Myocyte (in vitro differentiated cells): ENCODE results near the gene KRTAP9-9. TPM values are rescaled to one million over a fixed set of nuclear protein-coding genes. Genes with fewer than 3 reads are reported as not detected.
"Not testable (repeated sequence)": the region's sequence is repeated elsewhere in the genome, so short reads cannot be mapped to it uniquely, and the experiment has no call there.

Experiments
- DNase-seq: peaks from one replicate; pipeline ENCODE4 v3.0.0-alpha.2; 2012; ENCODE audit warnings: low read depth
- polyA plus RNA-seq: library from polyadenylated mRNA; unstranded; fragments of >200 nt; gene quantifications from one replicate; pipeline ENCODE4 v1.2.1, GENCODE V29; 2012; ENCODE audit warnings: missing spikeins
- total RNA-seq: library from RNA; depleted of rRNA; stranded (reverse); fragments of >200 nt; gene quantifications from 2 replicates; pipeline ENCODE4 v1.2.3, GENCODE V29; 2014

Gene KRTAP9-9
- total RNA-seq: not detected in 2 replicates
- polyA plus RNA-seq: not detected

DNA sequence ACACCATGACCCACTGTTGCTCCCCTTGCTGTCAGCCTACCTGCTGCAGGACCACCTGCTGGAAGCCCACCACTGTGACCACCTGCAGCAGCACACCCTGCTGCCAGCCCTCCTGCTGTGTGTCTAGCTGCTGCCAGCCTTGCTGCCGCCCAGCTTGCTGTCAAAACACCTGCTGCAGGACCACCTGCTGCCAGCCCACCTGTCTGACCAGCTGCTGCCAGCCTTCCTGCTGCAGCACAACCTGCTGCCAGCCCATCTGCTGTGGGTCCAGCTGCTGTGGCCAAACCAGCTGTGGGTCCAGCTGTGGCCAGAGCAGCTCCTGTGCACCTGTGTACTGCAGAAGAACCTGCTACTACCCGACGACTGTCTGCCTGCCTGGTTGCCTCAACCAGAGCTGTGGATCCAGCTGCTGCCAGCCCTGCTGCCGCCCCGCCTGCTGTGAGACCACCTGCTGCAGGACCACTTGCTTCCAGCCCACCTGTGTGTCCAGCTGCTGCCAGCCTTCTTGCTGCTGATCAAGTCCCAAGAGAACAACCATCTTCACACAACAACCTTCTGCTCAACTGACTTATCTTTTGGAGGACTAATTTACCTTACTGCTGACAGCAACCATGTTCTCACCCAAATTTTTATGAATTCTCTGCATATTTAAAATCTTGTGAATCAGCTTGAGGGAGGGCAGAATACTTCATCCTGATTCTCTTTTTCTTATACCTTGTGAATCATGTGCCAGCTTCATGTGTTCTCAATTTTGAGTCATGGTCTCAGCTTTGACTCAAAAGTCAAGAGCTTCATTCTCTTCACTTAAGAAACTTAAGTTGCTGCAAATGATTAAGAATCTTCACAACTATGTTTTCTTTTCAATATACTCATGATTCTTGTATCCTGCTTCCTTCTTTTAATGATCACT lies at the start of gene KRTAP9-9:
Gene KRTAP9-9, plus strand, starts transcription at position 4 of the 910 bp plus-strand sequence.
- not testable (repeated sequence) for DNase-seq

- peak; percentile 56 for DNase-seq
Measured at GRCh38 chr17:41211845-41212466, 43.2 kb upstream of the KRTAP9-9 start.

DNA sequence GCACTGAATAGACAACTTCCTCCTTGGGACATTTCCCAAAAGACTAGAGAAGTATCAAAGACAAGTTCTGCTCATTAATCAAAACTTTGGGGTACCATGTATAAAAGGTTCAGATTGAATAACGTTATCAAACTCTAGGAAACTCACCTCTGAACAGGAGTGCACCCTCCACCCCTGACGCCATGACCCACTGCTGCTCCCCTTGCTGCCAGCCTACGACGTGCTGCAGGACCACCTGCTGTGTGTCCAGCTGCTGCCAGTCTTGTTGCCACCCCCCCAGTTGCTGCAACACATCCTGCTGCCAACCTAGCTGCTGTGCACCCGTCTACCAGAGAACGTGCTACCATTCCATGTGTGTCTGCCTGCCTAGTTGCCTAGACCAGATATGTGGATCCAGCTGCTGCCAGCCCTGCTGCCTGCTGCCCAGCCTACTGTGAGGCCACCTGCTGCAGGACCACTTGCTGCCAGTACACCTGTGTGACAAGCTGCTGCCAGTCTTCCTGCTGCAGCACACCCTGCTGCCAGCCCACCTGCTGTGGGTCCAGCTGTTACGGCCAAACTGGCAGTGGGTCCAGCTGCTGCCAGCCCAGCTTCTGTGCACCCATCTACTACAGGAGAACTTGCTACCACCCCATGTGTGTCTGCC lies 42.5 kb upstream of the KRTAP9-9 start:
- peak; percentile 31 for DNase-seq

GRCh38 chr17:41215681-41216080 lies 39.5 kb upstream of the KRTAP9-9 start:
- DNase-seq: no peak

GRCh38 chr17:41223821-41224220 lies 31.4 kb upstream of the KRTAP9-9 start:
- no peak for DNase-seq

GRCh38 chr17:41226051-41226450 lies 29.1 kb upstream of the KRTAP9-9 start:
- no peak for DNase-seq

DNA sequence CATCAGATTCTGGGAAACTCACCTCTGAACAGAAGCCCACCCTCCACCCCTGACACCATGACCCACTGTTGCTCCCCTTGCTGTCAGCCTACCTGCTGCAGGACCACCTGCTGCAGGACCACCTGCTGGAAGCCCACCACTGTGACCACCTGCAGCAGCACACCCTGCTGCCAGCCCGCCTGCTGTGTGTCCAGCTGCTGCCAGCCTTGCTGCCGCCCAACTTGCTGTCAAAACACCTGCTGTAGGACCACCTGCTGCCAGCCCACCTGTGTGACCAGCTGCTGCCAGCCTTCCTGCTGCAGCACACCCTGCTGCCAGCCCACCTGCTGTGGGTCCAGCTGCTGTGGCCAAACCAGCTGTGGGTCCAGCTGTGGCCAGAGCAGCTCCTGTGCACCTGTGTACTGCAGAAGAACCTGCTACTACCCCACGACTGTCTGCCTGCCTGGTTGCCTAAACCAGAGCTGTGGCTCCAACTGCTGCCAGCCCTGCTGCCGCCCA lies 28.5 kb upstream of the KRTAP9-9 start, which contains the start of gene KRTAP9-2:
Gene KRTAP9-2, plus strand, starts transcription at position 51 of the 498 bp plus-strand sequence. Its CDS starts 7 bp downstream, at position 58.
- DNase-seq: not testable (repeated sequence)

- DNase-seq: no peak
Measured at GRCh38 chr17:41230094-41230493, 25.1 kb upstream of the KRTAP9-9 start.

- DNase-seq: no peak
Measured at GRCh38 chr17:41231731-41232130, 23.5 kb upstream of the KRTAP9-9 start.

GRCh38 chr17:41232399-41233105 lies 22.6 kb upstream of the KRTAP9-9 start, which contains the start of gene KRTAP9-3:
TSS of gene KRTAP9-3 (plus strand) at chr17:41232449. CDS start at chr17:41232502, 53 bp downstream.
- peak; percentile 3 for DNase-seq

GRCh38 chr17:41237116-41237515 lies 18.1 kb upstream of the KRTAP9-9 start:
- DNase-seq: not testable (repeated sequence)

- DNase-seq: peak; percentile 8
Measured at GRCh38 chr17:41237949-41238437, 17.2 kb upstream of the KRTAP9-9 start, which contains the start of gene KRTAP9-8. TSS of gene KRTAP9-8 (plus strand) at chr17:41237999. CDS start at chr17:41238052, 53 bp downstream.

DNA sequence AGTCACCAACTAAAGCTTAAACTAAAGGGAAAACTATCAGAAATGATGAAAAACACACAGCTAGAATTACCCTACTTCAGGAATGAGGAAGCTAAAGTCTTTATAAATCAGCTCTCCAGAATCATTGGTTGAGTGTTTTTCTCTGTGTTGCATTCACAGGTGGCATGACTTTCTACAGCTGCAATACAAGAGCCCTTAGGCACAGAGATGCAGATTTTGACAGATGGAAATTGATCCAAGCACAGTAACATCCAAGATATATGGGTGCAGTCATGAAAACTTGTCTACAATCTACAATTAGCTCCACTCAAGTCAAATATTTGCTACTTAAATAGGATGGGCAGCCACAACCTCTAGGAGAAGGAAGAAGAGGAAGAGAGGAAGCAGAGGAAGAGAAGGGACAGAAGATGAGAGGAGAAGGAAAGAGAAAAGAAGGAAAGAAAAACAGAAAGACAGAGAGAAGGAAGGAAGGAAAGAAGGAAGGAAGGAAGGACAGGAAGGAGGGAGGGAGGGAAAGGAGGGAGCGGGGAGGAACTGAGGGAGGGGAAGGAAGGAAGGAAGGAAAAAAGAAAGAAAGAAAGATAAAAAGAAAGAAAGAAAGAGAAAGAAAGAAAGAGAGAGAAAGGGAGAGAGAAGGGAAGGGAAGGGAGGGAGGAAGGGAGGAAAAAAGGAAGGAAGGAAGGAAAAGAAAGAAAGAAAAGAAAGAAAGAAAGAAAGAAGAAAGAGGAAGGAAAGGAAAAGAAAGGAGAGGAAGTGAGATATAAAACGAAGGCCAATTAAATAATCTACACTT lies 8.0 kb upstream of the KRTAP9-9 start:
- DNase-seq: not testable (repeated sequence)

DNA sequence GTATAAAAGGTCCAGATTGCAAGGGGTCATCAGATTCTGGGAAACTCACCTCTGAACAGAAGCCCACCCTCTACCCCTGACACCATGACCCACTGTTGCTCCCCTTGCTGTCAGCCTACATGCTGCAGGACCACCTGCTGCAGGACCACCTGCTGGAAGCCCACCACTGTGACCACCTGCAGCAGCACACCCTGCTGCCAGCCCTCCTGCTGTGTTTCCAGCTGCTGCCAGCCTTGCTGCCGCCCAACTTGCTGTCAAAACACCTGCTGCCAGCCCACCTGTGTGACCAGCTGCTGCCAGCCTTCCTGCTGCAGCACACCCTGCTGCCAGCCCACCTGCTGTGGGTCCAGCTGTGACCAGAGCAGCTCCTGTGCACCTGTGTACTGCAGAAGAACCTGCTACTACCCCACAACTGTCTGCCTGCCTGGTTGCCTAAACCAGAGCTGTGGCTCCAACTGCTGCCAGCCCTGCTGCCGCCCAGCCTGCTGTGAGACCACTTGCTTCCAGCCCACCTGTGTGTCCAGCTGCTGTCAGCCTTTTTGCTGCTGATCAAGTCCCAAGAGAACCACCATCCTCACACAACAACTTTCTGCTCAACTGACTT lies 5.4 kb upstream of the KRTAP9-9 start, which contains the start of gene KRTAP9-4:
Gene KRTAP9-4, plus strand, starts transcription at position 51 of the 604 bp plus-strand sequence. Its CDS starts 34 bp downstream, at position 85.
- not testable (repeated sequence) for DNase-seq

- DNase-seq: no peak
Measured at GRCh38 chr17:41251261-41251660, 3.9 kb upstream of the KRTAP9-9 start.

DNA sequence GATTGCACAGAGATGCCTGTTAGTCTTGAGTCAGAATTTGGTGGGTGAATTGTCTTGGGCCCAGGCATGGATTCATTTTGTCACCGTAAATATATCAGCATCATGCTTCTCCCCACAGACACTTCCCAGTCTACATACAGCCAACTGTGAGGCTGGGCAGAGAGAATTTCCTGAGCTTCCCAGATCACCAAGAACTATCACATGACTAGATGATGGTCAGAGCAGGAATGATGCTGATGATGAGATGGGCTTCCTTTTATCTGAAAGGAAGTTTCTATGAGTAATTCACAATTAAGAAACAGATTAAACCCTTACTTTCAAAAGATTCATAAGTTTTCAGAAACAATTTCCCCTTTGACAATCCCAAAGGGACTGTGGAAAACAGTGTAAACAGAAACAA lies 323 bp upstream of the KRTAP9-9 start:
- no peak for DNase-seq

DNA sequence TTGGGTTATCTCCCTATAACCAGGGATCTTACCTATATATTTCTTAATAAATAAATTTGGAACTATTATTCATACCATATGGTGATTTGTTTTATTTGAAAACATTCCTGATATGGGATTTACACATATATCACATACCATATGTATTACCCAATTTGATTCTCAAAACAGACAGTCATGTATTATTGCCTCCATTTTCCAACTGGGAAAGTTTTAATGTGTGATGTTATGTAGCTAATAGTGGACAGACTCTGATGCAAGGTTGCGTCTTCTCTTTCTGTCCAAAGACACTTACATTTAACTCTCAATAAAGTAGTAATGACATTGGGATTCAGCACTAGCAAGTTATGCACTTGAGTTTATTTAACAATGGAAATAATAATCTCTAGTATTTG lies 1.1 kb downstream of the KRTAP9-9 start:
- DNase-seq: no peak

GRCh38 chr17:41258406-41258805 lies 3.2 kb downstream of the KRTAP9-9 start:
- no peak for DNase-seq

DNA sequence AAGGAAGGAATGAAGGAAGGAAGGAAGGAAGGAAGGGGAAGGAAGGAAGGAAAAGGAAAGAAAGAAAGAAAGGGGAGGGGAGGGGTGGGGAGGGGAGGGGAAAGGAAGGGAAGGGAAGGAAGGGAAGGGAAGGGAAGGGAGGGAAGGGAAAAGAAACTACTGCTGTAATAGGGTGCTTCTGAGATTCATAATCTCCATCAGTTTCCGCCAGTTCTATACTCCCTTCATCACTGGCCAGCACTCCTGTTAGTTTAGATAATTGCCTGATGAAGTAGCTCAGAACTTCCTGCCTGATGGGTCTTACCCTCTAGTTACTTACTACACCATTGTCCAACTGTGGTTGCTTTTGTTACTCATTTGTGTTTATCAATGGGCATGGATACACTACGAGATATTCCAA lies 8.0 kb downstream of the KRTAP9-9 start:
- DNase-seq: no peak
